GM18907 (cell line): Measurements from ENCODE around the gene SLC22A3.

Experiments used
- ATAC-seq: cut with Tn5 transposase; IDR thresholded peaks from one replicate; pipeline ENCODE4 v1.9.1; 2021; ENCODE audit warnings: mild to moderate bottlenecking, moderate library complexity; ENCODE audit not compliant: unreplicated experiment

SLC22A3 gene

DNA sequence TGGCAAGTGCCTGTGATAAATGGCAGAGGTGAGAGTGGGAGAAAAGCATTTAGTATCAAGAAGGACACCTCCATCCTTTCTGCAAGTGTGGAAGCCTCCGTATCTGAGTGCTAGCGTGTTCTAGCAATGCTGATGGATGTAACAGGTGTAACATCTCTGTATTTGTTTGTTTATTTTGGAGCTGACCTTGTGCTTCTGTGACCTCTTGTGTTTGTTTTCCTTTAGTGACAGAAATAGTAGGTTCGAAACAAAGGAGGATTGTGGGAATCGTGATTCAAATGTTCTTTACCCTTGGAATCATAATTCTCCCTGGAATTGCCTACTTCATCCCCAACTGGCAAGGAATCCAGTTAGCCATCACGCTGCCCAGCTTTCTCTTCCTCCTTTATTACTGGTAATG lies 60.4 kb downstream of the SLC22A3 start:
- ATAC-seq = no peak

DNA sequence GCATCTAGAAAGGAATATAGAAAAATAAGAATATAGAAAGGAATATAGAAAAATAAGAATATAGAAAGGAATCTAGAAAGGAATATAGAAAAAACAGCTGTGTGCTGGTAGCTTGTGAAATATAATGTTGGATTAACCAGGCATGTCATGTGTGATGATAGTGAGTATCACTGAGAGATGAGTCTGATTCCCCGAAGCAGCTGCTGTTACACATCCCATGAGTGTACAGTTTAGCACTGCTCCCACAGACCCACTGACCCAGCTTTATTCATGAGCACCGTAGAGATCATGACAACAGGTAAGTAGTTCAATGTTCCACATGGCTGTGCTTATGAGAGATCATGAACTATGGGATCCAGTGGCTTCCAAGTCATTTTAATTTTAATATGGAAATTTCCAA lies 64.8 kb downstream of the SLC22A3 start:
- no peak for ATAC-seq

DNA sequence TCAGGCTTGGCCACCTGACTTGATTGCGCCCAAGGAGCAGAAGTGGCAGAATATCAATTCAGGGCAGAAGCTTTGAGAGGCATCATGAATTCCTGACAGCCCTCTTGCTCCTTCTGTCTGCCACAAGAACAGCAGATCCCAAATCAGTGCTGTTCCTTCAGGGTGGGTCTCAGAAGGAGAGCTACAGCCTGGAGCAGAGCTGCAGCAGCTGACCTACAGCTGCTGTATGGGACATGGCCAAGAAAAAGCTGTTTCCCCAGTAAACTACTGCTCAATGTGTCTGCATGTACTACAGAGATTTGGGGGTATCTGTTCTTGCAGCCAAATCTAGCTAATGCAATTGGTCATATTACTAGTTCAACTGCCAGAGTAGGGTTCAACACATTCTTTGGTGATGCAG lies 69.0 kb downstream of the SLC22A3 start:
- no peak for ATAC-seq

GRCh38 chr6:160417550-160417949 lies 69.4 kb downstream of the SLC22A3 start:
- no peak for ATAC-seq

DNA sequence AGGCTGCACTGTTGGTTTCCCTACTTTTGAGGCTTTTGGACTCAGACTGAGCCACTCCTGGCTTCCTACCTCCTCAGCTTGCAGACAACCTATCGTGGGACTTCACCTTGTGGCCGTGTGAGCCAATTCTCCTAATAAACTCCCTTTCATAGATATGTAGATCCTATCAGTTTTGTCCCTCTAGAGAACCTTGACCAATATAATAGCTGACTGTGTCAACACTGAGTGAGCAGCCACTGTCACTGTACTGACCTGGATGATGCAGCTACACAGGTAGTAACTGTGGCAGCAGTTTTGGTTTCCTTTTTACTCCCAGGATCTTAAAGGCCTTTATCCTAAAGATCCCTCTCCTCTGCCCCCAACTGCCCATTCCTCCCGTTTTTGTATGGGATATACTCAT lies 70.2 kb downstream of the SLC22A3 start:
- no peak for ATAC-seq

DNA sequence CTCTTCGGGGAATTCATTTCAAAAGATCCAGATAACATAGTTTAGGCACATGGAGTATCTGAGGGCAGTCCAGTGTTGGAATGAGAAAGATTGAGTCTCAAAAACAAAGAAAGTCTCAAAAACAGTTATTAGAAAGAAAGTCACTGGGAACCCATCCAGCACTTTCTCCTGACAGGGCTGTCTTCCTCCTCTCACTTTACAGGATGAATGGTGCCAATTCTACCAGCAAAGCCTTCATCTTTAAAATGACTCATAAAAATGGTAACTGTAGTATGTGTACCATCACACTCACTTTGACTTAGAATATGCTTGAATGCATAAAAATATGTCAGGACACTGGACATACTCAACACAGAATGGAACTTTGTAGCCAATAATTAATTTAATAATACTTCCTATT lies 71.3 kb downstream of the SLC22A3 start:
- ATAC-seq = no peak

GRCh38 chr6:160420253-160420968 lies 72.2 kb downstream of the SLC22A3 start:
- no peak for ATAC-seq

DNA sequence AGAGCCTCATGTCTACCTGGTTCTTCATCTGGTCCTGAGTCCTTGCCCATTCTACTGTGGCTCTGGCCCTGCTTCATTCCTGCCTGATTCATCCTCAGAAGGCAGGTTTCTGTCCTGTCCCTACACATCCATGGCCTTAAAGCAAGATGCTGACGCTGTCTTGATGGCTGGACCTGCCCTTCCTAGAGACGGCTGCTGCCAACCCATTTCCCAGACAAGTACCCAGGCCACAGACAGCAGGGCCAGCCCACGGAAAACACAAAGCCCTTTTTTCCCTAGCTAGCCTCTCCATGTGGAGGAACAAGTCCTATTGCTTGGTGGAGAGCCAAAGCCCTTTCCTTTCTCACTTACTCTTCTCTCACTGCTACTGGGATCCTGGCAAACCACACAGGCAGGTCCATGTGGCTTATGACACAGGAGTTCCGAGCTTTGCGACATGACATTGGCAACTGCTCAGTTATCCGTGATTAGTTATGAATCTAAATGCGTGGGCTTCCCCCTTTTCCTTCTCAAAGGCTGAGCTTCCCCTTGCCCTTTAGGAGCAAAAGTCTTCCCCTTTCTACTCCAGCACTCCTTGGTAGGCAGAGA lies 72.9 kb downstream of the SLC22A3 start:
- no peak for ATAC-seq

- ATAC-seq = no peak
Measured at GRCh38 chr6:160421854-160422253, 73.7 kb downstream of the SLC22A3 start.

- no peak for ATAC-seq
Measured at GRCh38 chr6:160424256-160424655, 76.1 kb downstream of the SLC22A3 start.

GRCh38 chr6:160426136-160426535 lies 78.0 kb downstream of the SLC22A3 start:
- ATAC-seq = no peak

- ATAC-seq = no peak
Measured at GRCh38 chr6:160427312-160428068, 79.3 kb downstream of the SLC22A3 start.

- ATAC-seq = no peak
Measured at GRCh38 chr6:160428069-160428430, 79.9 kb downstream of the SLC22A3 start.

DNA sequence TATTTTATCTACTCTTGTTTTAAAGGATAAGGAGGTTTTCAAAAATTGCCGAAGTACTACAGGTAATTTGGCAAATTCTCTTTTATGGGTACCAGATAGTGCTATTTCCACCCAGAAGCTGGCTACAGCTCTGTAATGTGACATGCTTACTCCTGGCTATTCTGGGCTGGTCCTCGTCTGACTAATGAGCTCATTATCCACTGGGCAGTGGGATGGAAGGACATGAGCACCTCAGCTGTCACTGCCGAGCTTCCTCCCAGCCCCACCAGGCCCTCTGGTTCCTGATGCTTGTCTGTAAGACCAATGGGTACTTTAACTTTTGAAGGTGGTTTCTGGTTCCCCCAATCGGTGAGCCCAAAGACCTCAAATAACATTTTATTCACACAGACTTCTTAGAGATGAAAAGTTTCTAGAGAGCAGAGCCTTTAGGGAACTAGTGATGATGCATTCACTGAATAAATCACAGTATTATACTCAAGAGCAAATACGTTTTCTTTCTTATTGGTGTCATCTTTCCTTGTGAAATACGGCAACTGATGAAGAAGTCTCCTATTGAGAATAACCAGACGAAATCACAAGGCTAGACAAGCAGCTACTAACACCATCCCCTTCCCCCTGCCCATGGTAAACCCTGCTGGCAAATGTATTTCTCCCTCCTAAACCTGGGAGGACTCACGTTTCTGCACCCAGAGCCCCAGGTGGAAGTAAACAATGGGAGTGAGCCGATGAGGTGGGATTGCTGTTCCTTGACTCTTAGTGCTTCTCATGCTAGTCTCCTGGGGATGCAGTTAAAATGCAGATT lies 80.8 kb downstream of the SLC22A3 start:
- ATAC-seq = no peak

GRCh38 chr6:160429620-160429895 lies 81.4 kb downstream of the SLC22A3 start:
- no peak for ATAC-seq

GRCh38 chr6:160430203-160430602 lies 82.0 kb downstream of the SLC22A3 start:
- ATAC-seq = no peak

DNA sequence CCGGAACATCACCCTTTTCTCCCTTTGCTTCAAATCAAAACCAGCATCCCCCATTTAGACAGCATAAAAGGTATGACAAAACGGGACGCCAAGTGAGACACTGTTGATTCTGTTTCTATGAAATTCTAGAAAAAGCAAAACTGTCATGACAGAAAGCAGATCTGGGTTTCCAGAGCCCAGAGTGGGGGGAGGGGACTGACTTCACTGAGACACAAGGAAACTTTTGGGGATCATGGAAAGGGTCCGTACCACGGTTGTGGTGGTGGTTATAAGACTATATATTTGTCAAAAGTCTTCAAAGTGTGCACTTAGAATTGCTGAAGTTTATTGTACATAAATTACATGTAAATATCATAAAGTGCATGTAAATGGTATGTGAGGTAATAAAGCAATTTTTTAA lies 82.6 kb downstream of the SLC22A3 start:
- ATAC-seq = no peak

GRCh38 chr6:160431226-160431625 lies 83.0 kb downstream of the SLC22A3 start:
- ATAC-seq = no peak

- no peak for ATAC-seq
Measured at GRCh38 chr6:160431791-160432404, 83.7 kb downstream of the SLC22A3 start.

GRCh38 chr6:160435935-160436334 lies 87.8 kb downstream of the SLC22A3 start:
- no peak for ATAC-seq

DNA sequence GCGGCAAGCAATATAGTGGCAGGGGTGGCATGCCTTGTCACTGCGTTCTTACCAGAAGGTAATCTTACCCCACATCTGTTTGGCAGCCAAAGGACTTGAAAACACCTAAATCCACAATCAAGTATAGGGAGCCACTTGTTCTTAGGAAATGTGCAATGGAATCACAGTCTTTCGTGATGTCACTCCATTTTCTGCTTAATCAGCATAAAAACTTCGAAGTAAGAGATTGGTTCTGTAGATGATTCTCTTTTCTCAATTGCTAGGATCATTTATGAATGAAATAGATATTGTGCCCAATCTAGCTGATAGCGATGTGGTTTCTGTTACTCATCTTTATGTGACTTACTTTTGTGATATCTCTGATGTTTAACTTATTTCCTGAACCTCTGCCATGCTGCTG lies 89.0 kb downstream of the SLC22A3 start:
- no peak for ATAC-seq
